GM19372 (cell line): ENCODE data around the gene EYS.
"Not testable (repeated sequence)": the region's sequence is repeated elsewhere in the genome, so short reads cannot be mapped to it uniquely, and the experiment has no call there.

Experiments used
- ATAC-seq: cut with Tn5 transposase; IDR thresholded peaks from one replicate; pipeline ENCODE4 v1.9.1; 2021; ENCODE audit warnings: mild to moderate bottlenecking, low read depth, moderate library complexity; ENCODE audit not compliant: unreplicated experiment

The EYS gene

GRCh38 chr6:63828678-63829077, 1878.3 kb downstream of the EYS start:
- ATAC-seq: not testable (repeated sequence)

- ATAC-seq: no peak
Measured at GRCh38 chr6:63824722-63825121, 1882.3 kb downstream of the EYS start.

GRCh38 chr6:63821442-63821841, 1885.6 kb downstream of the EYS start:
- no peak for ATAC-seq

- ATAC-seq: no peak
Measured at GRCh38 chr6:63819831-63820230, 1887.2 kb downstream of the EYS start.

- no peak for ATAC-seq
Measured at GRCh38 chr6:63817492-63818050, 1889.5 kb downstream of the EYS start.

GRCh38 chr6:63816982-63817436, 1890.0 kb downstream of the EYS start:
- ATAC-seq: no peak

- ATAC-seq: no peak
Measured at GRCh38 chr6:63816401-63816981, 1890.5 kb downstream of the EYS start.

GRCh38 chr6:63814459-63814858, 1892.6 kb downstream of the EYS start:
- no peak for ATAC-seq

- no peak for ATAC-seq
Measured at GRCh38 chr6:63813566-63814120, 1893.4 kb downstream of the EYS start.

GRCh38 chr6:63808576-63808975, 1898.5 kb downstream of the EYS start:
- ATAC-seq: no peak

GRCh38 chr6:63807056-63807455, 1900.0 kb downstream of the EYS start:
- ATAC-seq: no peak

- no peak for ATAC-seq
Measured at GRCh38 chr6:63806573-63806913, 1900.5 kb downstream of the EYS start.

- ATAC-seq: no peak
Measured at GRCh38 chr6:63805808-63806572, 1901.0 kb downstream of the EYS start.

GRCh38 chr6:63805345-63805744, 1901.7 kb downstream of the EYS start:
- ATAC-seq: no peak

- ATAC-seq: no peak
Measured at GRCh38 chr6:63804381-63804956, 1902.6 kb downstream of the EYS start.

- no peak for ATAC-seq
Measured at GRCh38 chr6:63803371-63803770, 1903.7 kb downstream of the EYS start.

- ATAC-seq: no peak
Measured at GRCh38 chr6:63802606-63803206, 1904.3 kb downstream of the EYS start.

- not testable (repeated sequence) for ATAC-seq
Measured at GRCh38 chr6:63800386-63800785, 1906.6 kb downstream of the EYS start.

- ATAC-seq: no peak
Measured at GRCh38 chr6:63799813-63800212, 1907.2 kb downstream of the EYS start.

- ATAC-seq: no peak
Measured at GRCh38 chr6:63799313-63799712, 1907.7 kb downstream of the EYS start.

GRCh38 chr6:63798378-63798777, 1908.6 kb downstream of the EYS start:
- no peak for ATAC-seq
